ENCODE results near the gene MTOR. TPM values are rescaled to one million over a fixed set of nuclear protein-coding genes. Genes with fewer than 3 reads are reported as not detected.

The MTOR gene
- total and polyA plus RNA-seq, 2 experiments from 2014 or later = 10.6 to 30.7 TPM

- no peak overlapping the region for H3K9ac ChIP-seq
- DNase-seq = no peak
Observed at GRCh38 chr1:11248169-11248568, 14.2 kb downstream of the MTOR start.

GRCh38 chr1:11245904-11246719, 16.2 kb downstream of the MTOR start:
- 91 to 94% methylated on average over 7 of the region's 7 CpGs for WGBS, 2 experiments (ENCODE audit: low coverage in 1 of 2, low lambda C conversion rate in 2 of 2, missing lambda C conversion rate in 2 of 2)
- in situ Hi-C loops (cut with MboI) = loop anchor here (10.0 kb wide), 1 partner anchor 389 kb away; no protein-coding TSS in a partner anchor
- no peak overlapping the region for H2AFZ ChIP-seq
- no peak overlapping the region for H3K4me2 ChIP-seq (ENCODE audit: unreplicated experiment)
- DNase-seq = no peak
- TF ChIP-seq EZH2 (IDR thresholded peaks at IDR 0.05; ENCODE audit: insufficient read depth, poor library complexity, severe bottlenecking) = no peak
- H3K79me2 ChIP-seq (ENCODE audit: insufficient read depth) = no peaks in the 10 kb centered on the region
- no peaks in the 10 kb centered on the region for H4K20me1 ChIP-seq (ENCODE audit: insufficient read depth)
- peaks cover 28% of the 10 kb centered on the region for H3K36me3 ChIP-seq (ENCODE audit: low read depth)
- no peak overlapping the region for H3K9ac ChIP-seq
- H3K9me3 ChIP-seq (ENCODE audit: low read depth) = no peaks in the 10 kb centered on the region
- no peak overlapping the region for H3K27ac ChIP-seq
- H3K27me3 ChIP-seq (replicated peaks; ENCODE audit: insufficient read depth) = no peaks in the 10 kb centered on the region
- no peaks in the 10 kb centered on the region for H3K9me2 ChIP-seq (ENCODE audit: insufficient read depth)
- no peaks in the 10 kb centered on the region for H3F3A ChIP-seq (ENCODE audit: insufficient read depth)
- no peaks in the 10 kb centered on the region for H3K4me1 ChIP-seq (ENCODE audit: insufficient read depth)
- no peak overlapping the region for H3K4me3 ChIP-seq

More at GRCh38 chr1:11248169-11248568, 14.2 kb downstream of the MTOR start:
- no peaks in the 10 kb centered on the region for H3K4me1 ChIP-seq (ENCODE audit: insufficient read depth)
- H4K20me1 ChIP-seq (ENCODE audit: insufficient read depth) = no peaks in the 10 kb centered on the region
- H3K36me3 ChIP-seq (ENCODE audit: low read depth) = peaks cover 40% of the 10 kb centered on the region
- in situ Hi-C loops (cut with MboI) = loop anchor here (10.0 kb wide), 1 partner anchor 387 kb away; no protein-coding TSS in a partner anchor
- H3K27me3 ChIP-seq (replicated peaks; ENCODE audit: insufficient read depth) = no peaks in the 10 kb centered on the region
- no peak overlapping the region for H3K4me2 ChIP-seq (ENCODE audit: unreplicated experiment)
- 97 to 99% methylated on average over 4 of the region's 4 CpGs for WGBS, 2 experiments (ENCODE audit: low coverage in 1 of 2, low lambda C conversion rate in 2 of 2, missing lambda C conversion rate in 2 of 2)
- H2AFZ ChIP-seq = no peak overlapping the region
- no peaks in the 10 kb centered on the region for H3K9me2 ChIP-seq (ENCODE audit: insufficient read depth)
- no peaks in the 10 kb centered on the region for H3K79me2 ChIP-seq (ENCODE audit: insufficient read depth)
- H3F3A ChIP-seq (ENCODE audit: insufficient read depth) = no peaks in the 10 kb centered on the region
- TF ChIP-seq EZH2phosphoT487 (IDR thresholded peaks at IDR 0.05; ENCODE audit: insufficient read depth, low read depth) (no peak), EZH2 (IDR thresholded peaks at IDR 0.05; ENCODE audit: insufficient read depth, poor library complexity, severe bottlenecking) (no peak)
- no peak overlapping the region for H3K27ac ChIP-seq
- H3K9me3 ChIP-seq (ENCODE audit: low read depth) = no peaks in the 10 kb centered on the region
- H3K4me3 ChIP-seq = no peak overlapping the region

- Histone ChIP-seq H3K4me1 (ENCODE audit: insufficient read depth) (no peaks in the 10 kb centered on the region), H3K79me2 (ENCODE audit: insufficient read depth) (no peaks in the 10 kb centered on the region), H3F3A (ENCODE audit: insufficient read depth) (no peaks in the 10 kb centered on the region), H3K9me3 (ENCODE audit: low read depth) (no peaks in the 10 kb centered on the region), H3K27me3 (replicated peaks; ENCODE audit: insufficient read depth) (no peaks in the 10 kb centered on the region), H3K9me2 (ENCODE audit: insufficient read depth) (no peaks in the 10 kb centered on the region), H4K20me1 (ENCODE audit: insufficient read depth) (no peaks in the 10 kb centered on the region), H2AFZ (no peak overlapping the region), H3K4me3 (no peak overlapping the region), H3K9ac (no peak overlapping the region), H3K4me2 (ENCODE audit: unreplicated experiment) (no peak overlapping the region), H3K27ac (no peak overlapping the region), H3K36me3 (ENCODE audit: low read depth) (peaks cover 31% of the 10 kb centered on the region)
- in situ Hi-C loops (cut with MboI) = loop anchor here (10.0 kb wide), 1 partner anchor 390 kb away; no protein-coding TSS in a partner anchor
- 92 to 94% methylated on average over 3 of the region's 3 CpGs for WGBS, 2 experiments (ENCODE audit: low coverage in 1 of 2, low lambda C conversion rate in 2 of 2, missing lambda C conversion rate in 2 of 2)
- no peak for DNase-seq
- TF ChIP-seq EZH2phosphoT487 (IDR thresholded peaks at IDR 0.05; ENCODE audit: insufficient read depth, low read depth) = no peak
- no peak for TF ChIP-seq EZH2 (IDR thresholded peaks at IDR 0.05; ENCODE audit: insufficient read depth, poor library complexity, severe bottlenecking)
Observed at GRCh38 chr1:11245248-11245647, 17.1 kb downstream of the MTOR start.

DNA sequence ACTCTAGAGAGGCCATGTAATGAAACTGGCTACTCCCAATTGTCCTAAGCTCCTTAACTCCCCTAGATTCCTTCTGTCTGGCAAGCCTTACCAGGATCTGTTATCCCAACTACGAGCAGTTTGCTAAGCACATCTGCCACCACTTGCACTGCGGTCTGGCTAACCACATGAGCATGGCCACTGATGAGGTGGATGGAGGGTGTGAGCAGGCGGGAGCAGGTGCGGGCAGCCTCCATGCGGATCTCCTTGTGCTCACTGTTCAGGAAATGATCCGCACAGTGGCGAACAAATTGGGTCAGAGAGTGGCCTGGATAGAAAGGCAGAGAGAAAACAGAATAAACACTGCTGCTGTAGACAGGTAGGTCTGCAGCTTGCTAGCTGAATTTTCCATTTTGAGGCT, 24.0 kb downstream of the MTOR start:
- H3K36me3 ChIP-seq (ENCODE audit: low read depth) = peaks cover 43% of the 10 kb centered on the region
- H3K4me3 ChIP-seq = no peak overlapping the region
- no peak for DNase-seq
- no peaks in the 10 kb centered on the region for H3K9me2 ChIP-seq (ENCODE audit: insufficient read depth)
- H3K27me3 ChIP-seq (replicated peaks; ENCODE audit: insufficient read depth) = no peaks in the 10 kb centered on the region
- H3F3A ChIP-seq (ENCODE audit: insufficient read depth) = no peaks in the 10 kb centered on the region
- WGBS, 2 experiments (ENCODE audit: low coverage in 1 of 2, low lambda C conversion rate in 2 of 2, missing lambda C conversion rate in 2 of 2) = 96 to 98% methylated on average over 7 of the region's 7 CpGs
- no peaks in the 10 kb centered on the region for H3K79me2 ChIP-seq (ENCODE audit: insufficient read depth)
- no peaks in the 10 kb centered on the region for H4K20me1 ChIP-seq (ENCODE audit: insufficient read depth)
- no peak overlapping the region for H3K4me2 ChIP-seq (ENCODE audit: unreplicated experiment)
- no peaks in the 10 kb centered on the region for H3K9me3 ChIP-seq (ENCODE audit: low read depth)
- no peak for TF ChIP-seq EZH2 (IDR thresholded peaks at IDR 0.05; ENCODE audit: insufficient read depth, poor library complexity, severe bottlenecking)
- TF ChIP-seq EZH2phosphoT487 (IDR thresholded peaks at IDR 0.05; ENCODE audit: insufficient read depth, low read depth) = no peak
- no peak overlapping the region for H3K9ac ChIP-seq
- in situ Hi-C loops (cut with MboI) = no loop called here
- no peak overlapping the region for H3K27ac ChIP-seq
- H3K4me1 ChIP-seq (ENCODE audit: insufficient read depth) = no peaks in the 10 kb centered on the region
- H2AFZ ChIP-seq = no peak overlapping the region
